B cell (primary cell): ENCODE results near the gene KMT2A. TPM values are rescaled to one million over a fixed set of nuclear protein-coding genes. Genes with fewer than 3 reads are reported as not detected.

Experiments used
- ATAC-seq: fragments of 200-7000 bp; cut with Tn5 transposase; one replicate; pipeline ENCODE4 v1.10.0; 2021; ENCODE audit warnings: low read depth, mild to moderate bottlenecking, moderate number of reproducible peaks, moderate library complexity
- CTCF ChIA-PET: fragments of 350-600 bp; sonication (Branson Sonifier 250); formaldehyde crosslinking; loops from one replicate; lab custom pipeline; 2021; ENCODE audit warnings: antibody characterized with exemption, inconsistent platforms; lab: Charles Lee
- POLR2A ChIA-PET: fragments of 350-600 bp; sonication (Branson Sonifier 250); formaldehyde crosslinking; loops from one replicate; lab custom pipeline; 2021; ENCODE audit warnings: antibody characterized with exemption; lab: Charles Lee
- DNase-seq: peaks from one replicate; pipeline ENCODE4 v3.0.0; 2013
- H2AFZ ChIP-seq: 2 replicates; pipeline ENCODE4 v1.6.1; 2012; ENCODE audit warnings: mild to moderate bottlenecking, low read depth, low read length; ENCODE audit not compliant: insufficient read depth, poor library complexity, severe bottlenecking
- H3K27ac ChIP-seq, 2 donors: 1 replicate in 1 of 2; 2 replicates in 1 of 2; pipeline ENCODE4 v1.5.1; 2012 to 2013; ENCODE audit warnings: low read length in 2 of 2, mild to moderate bottlenecking in 2 of 2, moderate library complexity in 1 of 2
- H3K27me3 ChIP-seq, 4 experiments: fragments of 200-600 bp in 1 of 4; sonication (generic) in 1 of 4; replicated peaks in 1 of 4; 1 replicate in 2 of 4; 2 replicates in 2 of 4; pipeline versions ENCODE4 v1.6.1 to v1.7.0; 2013 to 2016; ENCODE audit warnings: low read length in 3 of 4, mild to moderate bottlenecking in 2 of 4, mixed read lengths in 1 of 4, moderate library complexity in 1 of 4; ENCODE audit not compliant: insufficient read depth in 4 of 4, control insufficient read depth in 3 of 4; ENCODE audit errors: control extremely low read depth in 1 of 4
- H3K36me3 ChIP-seq, 2 experiments: replicated peaks in 1 of 2; 1 replicate in 1 of 2; 2 replicates in 1 of 2; pipeline versions ENCODE4 v1.6.1 to v1.7.1; 2013; ENCODE audit warnings: low read length in 1 of 2; ENCODE audit not compliant: insufficient read depth in 2 of 2, control insufficient read depth in 1 of 2; ENCODE audit errors: control extremely low read depth in 1 of 2, extremely low read depth in 1 of 2
- H3K4me1 ChIP-seq, 2 donors: fragments of 200-600 bp in 1 of 2; sonication (generic) in 1 of 2; 1 replicate in 1 of 2; 2 replicates in 1 of 2; pipeline versions ENCODE4 v1.5.1 to v1.6.1; 2013 to 2017; ENCODE audit warnings: low read length in 2 of 2; ENCODE audit not compliant: control insufficient read depth in 2 of 2, insufficient read depth in 2 of 2
- H3K4me2 ChIP-seq: replicated peaks from 2 replicates; pipeline ENCODE3; 2012; ENCODE audit warnings: mild to moderate bottlenecking, low read depth, low read length; ENCODE audit not compliant: poor library complexity, severe bottlenecking
- H3K4me3 ChIP-seq, 5 experiments: fragments of 200-600 bp in 1 of 5; sonication (generic) in 1 of 5; 1 replicate in 3 of 5; 2 replicates in 2 of 5; pipeline versions ENCODE4 v1.5.1 to v1.7.0; 2011 to 2016; ENCODE audit warnings: low read length in 4 of 5, mild to moderate bottlenecking in 4 of 5, low read depth in 2 of 5, control low read depth in 1 of 5, moderate library complexity in 1 of 5; ENCODE audit not compliant: insufficient read depth in 1 of 5; ENCODE audit errors: control extremely low read depth in 1 of 5, extremely low read depth in 1 of 5
- H3K79me2 ChIP-seq: fragments of 200-600 bp; sonication (generic); one replicate; pipeline ENCODE4 v1.6.0; 2016; ENCODE audit warnings: low read length; ENCODE audit not compliant: control insufficient read depth, insufficient read depth
- H3K9ac ChIP-seq: fragments of 200-600 bp; sonication (generic); 2 replicates; pipeline ENCODE4 v1.6.1; 2017; ENCODE audit warnings: mild to moderate bottlenecking, low read length, moderate library complexity
- H3K9me3 ChIP-seq, 3 donors: one replicate each; pipeline versions ENCODE4 v1.6.1 to v1.7.1; 2013; ENCODE audit warnings: low read length in 2 of 3; ENCODE audit not compliant: control insufficient read depth in 2 of 3, insufficient read depth in 1 of 3; ENCODE audit errors: control extremely low read depth in 1 of 3
- H4K20me1 ChIP-seq: 2 replicates; pipeline ENCODE4 v1.6.0; 2012; ENCODE audit warnings: mild to moderate bottlenecking, low read length; ENCODE audit not compliant: insufficient read depth, control insufficient read depth, poor library complexity, severe bottlenecking
- H3K27ac Mint-ChIP-seq: one replicate; pipeline ENCODE4 v1.8.0; 2021; ENCODE audit warnings: mixed read lengths
- H3K27me3 Mint-ChIP-seq: one replicate; pipeline ENCODE4 v1.8.0; 2021; ENCODE audit warnings: mixed read lengths
- H3K4me1 Mint-ChIP-seq: one replicate; pipeline ENCODE4 v1.8.0; 2021; ENCODE audit warnings: mixed read lengths
- H3K4me3 Mint-ChIP-seq: one replicate; pipeline ENCODE4 v1.8.0; 2021; ENCODE audit warnings: mixed read lengths
- H3K9me3 Mint-ChIP-seq: one replicate; pipeline ENCODE4 v1.8.0; 2022; ENCODE audit warnings: mixed read lengths; ENCODE audit not compliant: insufficient read depth
- CTCF ChIP-seq: fragments of 200-600 bp; IDR thresholded peaks from one replicate; pipeline ENCODE4 v1.8.0; 2022; ENCODE audit warnings: antibody characterized with exemption, mild to moderate bottlenecking
- EZH2 ChIP-seq: IDR thresholded peaks from 2 replicates; pipeline ENCODE4 v1.6.1; 2012; ENCODE audit warnings: borderline replicate concordance, low read depth, mild to moderate bottlenecking, moderate library complexity, low read length; ENCODE audit not compliant: insufficient read depth, poor library complexity, severe bottlenecking
- WGBS: methylation state at CpG from one replicate; pipeline ENCODE4 v1.1.5; 2013; ENCODE audit warnings: missing lambda C conversion rate; ENCODE audit not compliant: insufficient coverage; 5-methylcytosine and 5-hydroxymethylcytosine counted together
- intact Hi-C: fragments of 100-400 bp; cut with micrococcal nuclease; formaldehyde crosslinking; loops from one replicate; pipeline ENCODE4 v1.10.0; 2022
- polyA plus RNA-seq: library from polyadenylated mRNA; depleted of rRNA; stranded (reverse); fragments of >200 nt; gene quantifications from 2 replicates; pipeline ENCODE4 v1.2.3, GENCODE V29; 2012
- total RNA-seq, 2 donors: library from RNA; stranded (reverse); fragments of 120-200 nt in 1 of 2; gene quantifications; 1 replicate in 1 of 2; 2 replicates in 1 of 2; pipeline versions ENCODE4 v1.2.3 to v1.2.4, GENCODE V29; 2013 to 2022

Gene KMT2A
- total and polyA plus RNA-seq, 2 donors (not counting 1 experiment from before 2014, with no cell fraction given): 32.1 to 175 TPM

- Mint-ChIP-seq H3K9me3 (no peaks in the 10 kb centered on the region), H3K27me3 (no peaks in the 10 kb centered on the region), H3K27ac (peak overlapping the region; percentile 94), H3K4me3 (peak overlapping the region; percentile 97), H3K4me1 (peaks cover 48% of the 10 kb centered on the region)
- H3K4me2 ChIP-seq: peak overlapping the region; percentile 87
- intact Hi-C loops: loop anchor here (1.0 to 5.0 kb wide), 6 partner anchors 38 to 424 kb away; partner anchors contain the start of genes ATP5MG, CENATAC, KMT2A and TMEM25
- peak overlapping the region; percentile 95 to 97 for H3K27ac ChIP-seq
- 10% methylated on average over 2 of the region's 10 CpGs for WGBS
- DNase-seq (no peak), ATAC-seq (no peak)
- peaks cover 19 to 21% of the 10 kb centered on the region in 2 donors for H3K4me1 ChIP-seq
- H3K27me3 ChIP-seq: no peaks in the 10 kb centered on the region
- peak overlapping the region; percentile 99 for H3K9ac ChIP-seq
- CTCF ChIA-PET: interaction anchor here (1.2 kb wide), 1 partner anchor 40 kb away, joined by 7 read pairs; no protein-coding TSS in a partner anchor
- peaks cover 8% of the 10 kb centered on the region for H4K20me1 ChIP-seq
- H2AFZ ChIP-seq: peak overlapping the region; percentile 77
- peaks cover 0 to 4% of the 10 kb centered on the region in 2 experiments for H3K36me3 ChIP-seq
- peaks cover 84% of the 10 kb centered on the region for H3K79me2 ChIP-seq
- no peaks in the 10 kb centered on the region for H3K9me3 ChIP-seq
- POLR2A ChIA-PET: interaction anchor here (1.1 to 1.3 kb wide), 2 partner anchors 138 to 495 kb away, joined by 3 read pairs; no protein-coding TSS in a partner anchor
- H3K4me3 ChIP-seq: peak overlapping the region; percentile 76 to 100 (median 99)
- TF ChIP-seq EZH2: no peak
- TF ChIP-seq CTCF: no peak
These were observed 136.8 kb downstream of the KMT2A start for GRCh38 chr11:118572981-118573550.

GRCh38 chr11:118574636-118575035 lies 138.3 kb downstream of the KMT2A start:
- CTCF ChIA-PET: no interaction called here

More at GRCh38 chr11:118574636-118575035, 138.3 kb downstream of the KMT2A start:
- Histone ChIP-seq H3K4me1 (peaks cover 19 to 21% of the 10 kb centered on the region in 2 donors), H3K4me2 (peak overlapping the region; percentile 16), H3K4me3 (no peak overlapping the region), H4K20me1 (peaks cover 15% of the 10 kb centered on the region), H2AFZ (no peak overlapping the region), H3K79me2 (peaks cover 96% of the 10 kb centered on the region), H3K9me3 (no peaks in the 10 kb centered on the region), H3K27me3 (no peaks in the 10 kb centered on the region), H3K27ac (no peak overlapping the region), H3K36me3 (peaks cover 0 to 4% of the 10 kb centered on the region in 2 experiments), H3K9ac (no peak overlapping the region)
- H3K27me3 Mint-ChIP-seq: no peaks in the 10 kb centered on the region
- no peak overlapping the region for H3K4me3 Mint-ChIP-seq
- no peak overlapping the region for H3K27ac Mint-ChIP-seq
- H3K9me3 Mint-ChIP-seq: no peaks in the 10 kb centered on the region
- no peak for TF ChIP-seq CTCF
- TF ChIP-seq EZH2: no peak
- intact Hi-C loops: loop anchor here (5.0 kb wide), 3 partner anchors 137 to 423 kb away; partner anchors contain the start of genes ATP5MG, CENATAC and KMT2A
- H3K4me1 Mint-ChIP-seq: peaks cover 56% of the 10 kb centered on the region
- no peak for ATAC-seq
- WGBS: 95% methylated on average over 5 of the region's 7 CpGs
- no peak for DNase-seq
- POLR2A ChIA-PET: no interaction called here
